Neural cell (in vitro differentiated cells): ENCODE results near the gene LIG1. TPM values are rescaled to one million over a fixed set of nuclear protein-coding genes. Genes with fewer than 3 reads are reported as not detected.

ENCODE experiments used
- H2AFZ ChIP-seq: fragments of 200-600, 300-800 bp; sonication (generic), shearing (Covaris generic); 2 replicates; pipeline ENCODE4 v1.6.0; 2014; ENCODE audit warnings: low read depth, mild to moderate bottlenecking, antibody characterized with exemption, low read length, moderate library complexity
- H3F3A ChIP-seq: fragments of 200-600 bp; shearing (Covaris generic); 2 replicates; pipeline ENCODE4 v1.6.1; 2016; ENCODE audit warnings: mild to moderate bottlenecking, moderate library complexity, mixed read lengths, antibody characterized with exemption, low read length; ENCODE audit not compliant: insufficient read depth, poor library complexity, severe bottlenecking
- H3K27ac ChIP-seq: fragments of 200-600, 300-800 bp; sonication (generic), shearing (Covaris generic); 2 replicates; pipeline ENCODE4 v1.5.1; 2014; ENCODE audit warnings: mild to moderate bottlenecking, low read length, moderate library complexity
- H3K27me3 ChIP-seq: fragments of 300-800, 200-600 bp; sonication (generic), shearing (Covaris generic); 2 replicates; pipeline ENCODE4 v1.6.0; 2014; ENCODE audit warnings: mild to moderate bottlenecking, low read depth, low read length, moderate library complexity; ENCODE audit not compliant: insufficient read depth
- H3K36me3 ChIP-seq: fragments of 300-800, 200-600 bp; sonication (generic), shearing (Covaris generic); 2 replicates; pipeline ENCODE4 v1.5.1; 2014; ENCODE audit warnings: mild to moderate bottlenecking, antibody characterized with exemption, low read length, moderate library complexity; ENCODE audit not compliant: insufficient read depth
- H3K4me2 ChIP-seq: fragments of 300-800, 200-600 bp; sonication (generic), shearing (Covaris generic); 2 replicates; pipeline ENCODE4 v1.6.0; 2014; ENCODE audit warnings: mild to moderate bottlenecking, low read length
- H3K4me3 ChIP-seq: fragments of 300-800, 200-600 bp; sonication (generic), shearing (Covaris generic); 2 replicates; pipeline ENCODE4 v1.5.1; 2014; ENCODE audit warnings: mild to moderate bottlenecking, low read length, moderate library complexity
- H3K79me2 ChIP-seq: fragments of 200-600 bp; shearing (Covaris generic); replicated peaks from 2 replicates; pipeline ENCODE4 v1.6.0; 2014; ENCODE audit warnings: mild to moderate bottlenecking, low read length, moderate library complexity; ENCODE audit not compliant: insufficient read depth
- H3K9ac ChIP-seq: fragments of 300-800, 200-600 bp; sonication (generic), shearing (Covaris generic); 2 replicates; pipeline ENCODE4 v1.6.1; 2016; ENCODE audit warnings: mild to moderate bottlenecking, low read length, mixed read lengths
- H3K9me2 ChIP-seq: fragments of 200-600 bp; shearing (Covaris generic); 2 replicates; pipeline ENCODE4 v1.6.1; 2016; ENCODE audit warnings: mild to moderate bottlenecking, low read length, mixed read lengths; ENCODE audit not compliant: insufficient read depth
- H3K9me3 ChIP-seq: fragments of 200-600, 300-800 bp; sonication (generic), shearing (Covaris generic); 2 replicates; pipeline ENCODE4 v1.6.1; 2016; ENCODE audit warnings: mild to moderate bottlenecking, mixed run types, low read length, moderate library complexity, mixed read lengths
- H4K20me1 ChIP-seq: fragments of 200-600 bp; shearing (Covaris generic); 2 replicates; pipeline ENCODE4 v1.6.1; 2016; ENCODE audit warnings: mild to moderate bottlenecking, mixed run types; ENCODE audit not compliant: insufficient read depth
- EP300 ChIP-seq: fragments of 450-650 bp; conservative IDR thresholded peaks from 2 replicates; pipeline ENCODE4 v1.6.1; 2014; ENCODE audit warnings: antibody characterized with exemption, mild to moderate bottlenecking, moderate library complexity; ENCODE audit not compliant: poor library complexity, severe bottlenecking
- EZH2 ChIP-seq: fragments of 200-600, 300-800 bp; shearing (Covaris generic), sonication (generic); IDR thresholded peaks from 2 replicates; pipeline ENCODE4 v1.6.1; 2014; ENCODE audit warnings: antibody characterized with exemption, low read length, borderline replicate concordance, mild to moderate bottlenecking; ENCODE audit not compliant: insufficient read depth, poor library complexity, severe bottlenecking
- MXI1 ChIP-seq: fragments of 450-650 bp; conservative IDR thresholded peaks from 2 replicates; pipeline ENCODE4 v1.6.1; 2014; ENCODE audit warnings: antibody characterized with exemption, mild to moderate bottlenecking; ENCODE audit not compliant: poor library complexity, severe bottlenecking
- POLR2AphosphoS5 ChIP-seq: IDR thresholded peaks from 2 replicates; pipeline ENCODE4 v1.6.1; 2012
- RAD21 ChIP-seq: fragments of 450-650 bp; conservative IDR thresholded peaks from 2 replicates; pipeline ENCODE4 v1.6.1; 2014; ENCODE audit warnings: antibody characterized with exemption, mild to moderate bottlenecking, moderate library complexity
- REST ChIP-seq: IDR thresholded peaks from 2 replicates; pipeline ENCODE4 v1.6.1; 2012; ENCODE audit warnings: borderline replicate concordance
- SMC3 ChIP-seq: fragments of 450-650 bp; conservative IDR thresholded peaks from 2 replicates; pipeline ENCODE4 v1.6.1; 2014; ENCODE audit warnings: antibody characterized with exemption, mild to moderate bottlenecking, moderate library complexity; ENCODE audit not compliant: poor library complexity
- TAF1 ChIP-seq: IDR thresholded peaks from 2 replicates; pipeline ENCODE4 v1.6.1; 2012; ENCODE audit warnings: low read depth
- polyA plus RNA-seq: library from polyadenylated mRNA; depleted of rRNA; stranded (reverse); fragments of >200 nt; gene quantifications from 2 replicates; pipeline ENCODE4 v1.2.3, GENCODE V29; 2014
- TF ChIP-seq, protein P1 (sequence below): fragments of 450-650 bp; IDR thresholded peaks from 2 replicates; pipeline ENCODE4 v1.5.1; 2014; ENCODE audit warnings: antibody characterized with exemption, mild to moderate bottlenecking, moderate library complexity; ENCODE audit not compliant: poor library complexity, severe bottlenecking

Gene LIG1
- polyA plus RNA-seq, 1 donor from 2014 or later, result 33.9 TPM

GRCh38 chr19:48133094-48133493 is 37.0 kb downstream of the LIG1 start:
- TF ChIP-seq POLR2AphosphoS5 (no peak), REST (no peak), MXI1 (no peak), EZH2 (no peak), EP300 (no peak), SMC3 (no peak), RAD21 (no peak), TAF1 (no peak)
- TF ChIP-seq, protein P1, sequence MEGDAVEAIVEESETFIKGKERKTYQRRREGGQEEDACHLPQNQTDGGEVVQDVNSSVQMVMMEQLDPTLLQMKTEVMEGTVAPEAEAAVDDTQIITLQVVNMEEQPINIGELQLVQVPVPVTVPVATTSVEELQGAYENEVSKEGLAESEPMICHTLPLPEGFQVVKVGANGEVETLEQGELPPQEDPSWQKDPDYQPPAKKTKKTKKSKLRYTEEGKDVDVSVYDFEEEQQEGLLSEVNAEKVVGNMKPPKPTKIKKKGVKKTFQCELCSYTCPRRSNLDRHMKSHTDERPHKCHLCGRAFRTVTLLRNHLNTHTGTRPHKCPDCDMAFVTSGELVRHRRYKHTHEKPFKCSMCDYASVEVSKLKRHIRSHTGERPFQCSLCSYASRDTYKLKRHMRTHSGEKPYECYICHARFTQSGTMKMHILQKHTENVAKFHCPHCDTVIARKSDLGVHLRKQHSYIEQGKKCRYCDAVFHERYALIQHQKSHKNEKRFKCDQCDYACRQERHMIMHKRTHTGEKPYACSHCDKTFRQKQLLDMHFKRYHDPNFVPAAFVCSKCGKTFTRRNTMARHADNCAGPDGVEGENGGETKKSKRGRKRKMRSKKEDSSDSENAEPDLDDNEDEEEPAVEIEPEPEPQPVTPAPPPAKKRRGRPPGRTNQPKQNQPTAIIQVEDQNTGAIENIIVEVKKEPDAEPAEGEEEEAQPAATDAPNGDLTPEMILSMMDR, result no peak
- Histone ChIP-seq H3K9ac (no peak overlapping the region), H3K4me2 (no peak overlapping the region), H3K4me3 (no peak overlapping the region), H3K36me3 (no peaks in the 10 kb centered on the region), H3K79me2 (no peaks in the 10 kb centered on the region), H3K27me3 (no peaks in the 10 kb centered on the region), H2AFZ (no peak overlapping the region), H3K9me2 (no peaks in the 10 kb centered on the region), H3F3A (no peaks in the 10 kb centered on the region), H3K27ac (no peak overlapping the region), H4K20me1 (no peaks in the 10 kb centered on the region), H3K9me3 (no peaks in the 10 kb centered on the region)

GRCh38 chr19:48127561-48127960 is 42.6 kb downstream of the LIG1 start:
- no peaks in the 10 kb centered on the region for H3K79me2 ChIP-seq
- H2AFZ ChIP-seq, result no peak overlapping the region
- H3K9me3 ChIP-seq, result no peaks in the 10 kb centered on the region
- H3K36me3 ChIP-seq, result peaks cover 4% of the 10 kb centered on the region
- no peak overlapping the region for H3K9ac ChIP-seq
- H3K4me2 ChIP-seq, result no peak overlapping the region
- H3K4me3 ChIP-seq, result no peak overlapping the region
- no peaks in the 10 kb centered on the region for H3K9me2 ChIP-seq
- H3F3A ChIP-seq, result no peaks in the 10 kb centered on the region
- no peak for TF ChIP-seq TAF1
- no peak for TF ChIP-seq RAD21
- TF ChIP-seq SMC3, result no peak
- no peak for TF ChIP-seq REST
- no peak for TF ChIP-seq POLR2AphosphoS5
- TF ChIP-seq MXI1, result no peak
- no peak for TF ChIP-seq EP300
- no peak for TF ChIP-seq EZH2
- TF ChIP-seq, protein P1, result no peak
- H3K27ac ChIP-seq, result no peak overlapping the region
- no peaks in the 10 kb centered on the region for H3K27me3 ChIP-seq
- no peaks in the 10 kb centered on the region for H4K20me1 ChIP-seq
